HG02678 (cell line): ENCODE measurements around the gene SHQ1.
A peak's percentile ranks its signal among the peaks of the same experiment; 100 is the strongest.

Experiments used
- ATAC-seq: cut with Tn5 transposase; IDR thresholded peaks from one replicate; pipeline ENCODE4 v1.9.1; 2021; ENCODE audit warnings: mild to moderate bottlenecking, moderate library complexity; ENCODE audit not compliant: unreplicated experiment

The SHQ1 gene

GRCh38 chr3:72847751-72848702 lies at the start of gene SHQ1:
TSS of gene SHQ1 (minus strand) at chr3:72848445. CDS start at chr3:72848340, 105 bp downstream.
- peak; percentile 92 for ATAC-seq

GRCh38 chr3:72897758-72898007 lies 49.4 kb upstream of the SHQ1 start:
- ATAC-seq = no peak

- ATAC-seq = no peak
Measured at GRCh38 chr3:72896996-72897757, 48.9 kb upstream of the SHQ1 start.

- ATAC-seq = no peak
Measured at GRCh38 chr3:72894976-72895552, 46.8 kb upstream of the SHQ1 start.

- ATAC-seq = no peak
Measured at GRCh38 chr3:72892870-72893269, 44.6 kb upstream of the SHQ1 start.

- no peak for ATAC-seq
Measured at GRCh38 chr3:72892081-72892775, 44.0 kb upstream of the SHQ1 start.

- no peak for ATAC-seq
Measured at GRCh38 chr3:72891053-72891855, 43.0 kb upstream of the SHQ1 start.

GRCh38 chr3:72890166-72890925 lies 42.1 kb upstream of the SHQ1 start:
- no peak for ATAC-seq

GRCh38 chr3:72889310-72890165 lies 41.3 kb upstream of the SHQ1 start:
- ATAC-seq = no peak

GRCh38 chr3:72888546-72889309 lies 40.5 kb upstream of the SHQ1 start:
- no peak for ATAC-seq

- no peak for ATAC-seq
Measured at GRCh38 chr3:72887705-72888545, 39.7 kb upstream of the SHQ1 start, which contains the start of gene GXYLT2. TSS of gene GXYLT2 (plus strand) at chr3:72888046. CDS start at chr3:72888234, 188 bp downstream.

- no peak for ATAC-seq
Measured at GRCh38 chr3:72887343-72887704, 39.1 kb upstream of the SHQ1 start.

- no peak for ATAC-seq
Measured at GRCh38 chr3:72872183-72872582, 23.9 kb upstream of the SHQ1 start.

- no peak for ATAC-seq
Measured at GRCh38 chr3:72862314-72863090, 14.3 kb upstream of the SHQ1 start.

GRCh38 chr3:72860846-72861245 lies 12.6 kb upstream of the SHQ1 start:
- no peak for ATAC-seq

- no peak for ATAC-seq
Measured at GRCh38 chr3:72860053-72860452, 11.8 kb upstream of the SHQ1 start.
